HG02759 (cell line): ENCODE results near the gene POR.
"Not testable (repeated sequence)": the region's sequence is repeated elsewhere in the genome, so short reads cannot be mapped to it uniquely, and the experiment has no call there.

Source experiments
- ATAC-seq: cut with Tn5 transposase; IDR thresholded peaks from one replicate; pipeline ENCODE4 v1.9.1; 2021; ENCODE audit warnings: mild to moderate bottlenecking, moderate library complexity; ENCODE audit not compliant: unreplicated experiment

Gene POR

DNA sequence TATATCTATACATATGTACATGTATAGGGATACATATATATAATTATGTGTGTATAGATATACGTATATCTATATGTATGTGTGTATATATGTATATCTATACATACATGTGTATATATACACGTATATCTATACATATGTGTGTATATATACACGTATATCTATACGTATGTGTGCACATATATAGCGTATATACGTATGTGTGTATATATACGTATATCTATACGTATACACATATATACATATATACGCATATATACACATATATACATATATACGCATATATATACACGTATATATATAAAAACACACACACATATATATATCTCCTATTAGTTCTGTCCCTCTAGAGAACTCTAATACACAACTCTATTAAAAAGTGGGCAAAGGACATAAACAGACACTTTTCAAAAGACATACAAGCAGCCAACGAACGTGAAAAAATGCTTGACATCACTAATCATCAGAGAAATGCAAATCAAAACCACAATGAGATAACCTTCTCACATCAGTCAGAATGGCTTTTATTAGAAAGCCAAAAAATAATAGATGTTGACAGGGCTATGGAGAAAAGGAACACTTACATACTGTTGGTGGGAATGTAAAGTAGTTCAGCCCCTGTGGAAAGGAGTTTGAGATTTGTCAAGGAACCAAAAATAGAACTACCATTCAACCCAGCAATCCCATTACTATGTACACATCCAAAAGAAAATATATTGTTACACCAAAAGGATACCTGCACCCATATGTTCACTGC is 101.4 kb downstream of the POR start:
- ATAC-seq: no peak

DNA sequence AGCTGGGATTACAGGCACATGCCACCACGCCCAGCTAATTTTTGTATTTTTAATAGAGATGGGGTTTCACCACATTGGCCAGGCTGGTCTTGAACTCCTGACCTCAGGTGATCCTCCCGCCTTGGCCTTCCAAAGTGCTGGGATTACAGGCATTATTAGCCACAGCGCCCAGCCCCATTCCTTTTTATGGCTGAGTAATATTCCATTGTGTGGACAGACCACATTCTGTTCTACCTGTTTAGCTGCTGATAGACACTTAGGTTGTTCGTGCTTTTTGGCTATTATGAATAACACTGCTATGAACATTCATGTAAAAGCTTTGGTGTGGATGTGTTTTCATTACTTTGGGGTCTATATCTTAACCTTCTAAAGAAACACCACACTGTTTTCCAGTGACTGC is 103.6 kb downstream of the POR start:
- ATAC-seq: not testable (repeated sequence)

DNA sequence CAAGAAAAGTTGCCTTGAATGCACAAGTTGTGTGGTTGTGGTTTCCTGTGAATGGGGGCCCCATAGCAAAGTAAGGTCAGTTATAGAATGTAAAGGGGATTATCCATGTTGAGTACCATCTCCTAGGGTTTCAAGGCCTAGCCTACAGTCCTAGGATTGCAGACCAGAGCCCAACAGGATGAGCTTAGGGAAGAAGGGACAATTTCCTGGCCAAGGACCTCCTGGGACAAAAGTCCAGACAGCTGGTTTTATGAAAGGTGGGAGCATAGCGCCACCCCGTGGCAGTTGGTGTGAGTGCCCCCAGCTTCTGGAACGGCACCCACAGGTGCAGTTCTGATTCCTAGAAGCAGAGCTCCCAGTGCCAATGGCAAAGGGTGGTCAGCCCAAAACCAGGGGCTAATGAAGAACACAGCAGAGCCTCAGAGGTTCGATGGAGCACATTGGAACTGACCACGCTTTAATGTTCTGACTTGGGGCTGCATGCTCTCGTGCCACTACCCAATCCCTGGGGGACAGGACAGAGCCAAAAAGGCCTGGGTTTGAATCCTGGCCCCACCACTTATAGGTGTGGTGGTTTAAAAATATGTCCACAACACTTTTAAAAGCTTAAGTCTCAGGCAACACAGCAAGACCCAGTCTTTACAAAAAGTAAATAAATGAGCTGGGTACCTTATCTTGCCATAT is 105.2 kb downstream of the POR start:
- no peak for ATAC-seq

DNA sequence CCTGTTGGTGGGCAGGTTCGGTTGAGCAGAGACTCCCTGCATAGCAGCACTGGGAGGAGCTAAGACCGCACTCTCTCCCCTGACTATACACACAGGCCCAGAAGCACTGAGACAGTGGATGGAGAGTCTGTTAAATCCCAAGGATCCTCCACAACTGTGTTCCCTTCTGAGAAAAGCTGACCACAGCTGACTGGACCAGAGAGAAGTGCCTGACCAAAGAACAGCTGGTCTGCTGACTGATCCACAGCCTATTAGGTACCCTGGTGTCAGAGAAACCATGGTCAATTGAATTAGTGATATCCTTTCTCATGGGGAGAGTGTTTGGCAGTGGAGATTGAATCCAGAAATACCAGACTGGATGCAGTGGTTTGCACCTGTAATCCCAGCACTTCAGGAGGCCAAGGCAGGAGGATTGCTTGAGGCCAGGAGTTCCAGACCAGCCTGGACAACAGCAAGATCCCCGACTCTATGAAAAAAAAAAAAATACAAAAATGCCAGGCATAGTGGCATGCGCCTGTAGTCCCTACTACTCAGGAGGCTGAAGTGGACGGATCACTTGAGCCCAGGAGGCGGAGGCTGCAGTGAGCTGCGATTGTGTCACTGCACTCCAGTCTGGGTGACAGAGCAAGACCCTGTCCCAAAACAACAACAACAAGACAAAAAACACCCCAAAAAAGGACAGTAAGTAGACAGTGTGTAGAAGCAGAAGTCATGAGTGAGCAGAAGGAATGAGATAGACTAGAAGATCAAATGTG is 107.2 kb downstream of the POR start:
- no peak for ATAC-seq

DNA sequence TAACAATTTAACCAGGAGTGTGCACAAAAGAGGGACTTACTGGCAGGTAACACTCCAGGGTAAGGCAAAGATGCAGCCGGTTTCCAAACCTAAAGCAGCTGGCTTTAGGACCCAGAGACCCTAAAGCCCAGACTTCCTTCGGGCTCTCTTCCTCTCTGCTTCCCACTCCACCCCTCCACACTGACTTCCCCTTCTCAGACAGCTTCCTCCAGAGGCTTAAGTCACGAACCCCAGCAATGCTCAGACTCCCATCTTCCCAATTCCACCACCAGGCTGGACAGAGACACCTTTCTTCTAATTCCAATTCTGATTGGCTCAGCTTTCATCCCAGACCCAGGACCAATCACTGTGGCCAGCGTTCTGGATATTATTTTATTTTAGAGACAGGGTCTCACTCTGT is 108.0 kb downstream of the POR start:
- ATAC-seq: no peak

DNA sequence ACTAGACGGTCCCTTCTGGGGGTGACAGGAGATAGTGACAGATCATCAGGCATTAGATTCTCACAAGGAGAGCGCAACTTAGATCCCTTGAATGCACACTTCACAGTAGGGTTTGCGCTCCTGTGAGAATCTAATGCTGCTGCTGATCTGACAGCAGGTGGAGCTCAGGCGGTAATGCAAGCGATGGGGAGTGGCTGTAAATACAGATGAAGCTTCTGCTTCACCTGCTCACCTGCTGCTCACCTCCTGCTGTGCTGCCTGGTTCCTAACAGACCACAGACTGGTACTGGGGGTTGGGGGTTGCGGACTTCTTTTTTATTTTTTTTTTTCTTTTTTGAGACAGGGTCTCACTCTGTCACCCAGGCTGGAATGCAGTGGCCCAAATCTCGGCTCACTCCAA is 114.7 kb downstream of the POR start:
- ATAC-seq: not testable (repeated sequence)

DNA sequence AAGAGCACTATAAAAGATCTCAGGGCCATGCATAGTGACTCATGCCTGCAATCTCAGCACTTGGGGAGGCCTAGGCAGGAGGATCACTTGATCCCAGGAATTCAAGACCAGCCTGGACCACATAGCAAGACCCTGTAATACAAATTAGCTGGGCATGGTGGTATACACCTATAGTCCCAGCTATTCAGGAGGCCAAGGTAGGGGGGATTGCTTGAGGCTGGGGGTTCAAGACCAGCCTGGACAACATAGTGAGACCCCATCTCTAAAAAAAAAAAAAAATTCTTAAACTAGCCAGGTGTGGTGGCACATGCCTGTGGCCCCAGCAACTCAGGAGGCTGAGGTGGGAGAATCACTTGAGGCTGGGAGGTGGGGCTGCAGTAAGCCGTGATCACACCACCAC is 117.0 kb downstream of the POR start:
- ATAC-seq: no peak
